ENCODE results near the gene RARB. TPM values are rescaled to one million over a fixed set of nuclear protein-coding genes. Genes with fewer than 3 reads are reported as not detected.

The RARB gene
- total RNA-seq, 3 donors from 2014 or later: 0.80 to 20.1 (median 8.2) TPM

GRCh38 chr3:25481386-25481785, 53.3 kb downstream of the RARB start:
- DNase-seq (ENCODE audit: low spot score in 2 of 2): no peak
- intact Hi-C loops (cut with DNase I; ENCODE audit: low total_unique reads): no loop called here
- Histone ChIP-seq H3K27ac (no peak overlapping the region), H3K9me3 (no peaks in the 10 kb centered on the region), H3K4me1 (no peaks in the 10 kb centered on the region), H3K36me3 (no peaks in the 10 kb centered on the region), H3K4me3 (no peak overlapping the region), H3K27me3 (no peaks in the 10 kb centered on the region)
- TF ChIP-seq POLR2AphosphoS5 (IDR thresholded peaks at IDR 0.05): no peak

- no peaks in the 10 kb centered on the region for H3K9me3 ChIP-seq
- no peaks in the 10 kb centered on the region for H3K27me3 ChIP-seq
- TF ChIP-seq POLR2AphosphoS5 (IDR thresholded peaks at IDR 0.05) (no peak), CTCF (IDR thresholded peaks at IDR 0.05) (no peak), POLR2A (IDR thresholded peaks at IDR 0.05) (no peak)
- no peak for DNase-seq (ENCODE audit: low spot score in 2 of 2)
- intact Hi-C loops (cut with DNase I; ENCODE audit: low total_unique reads): no loop called here
- no peaks in the 10 kb centered on the region for H3K4me1 ChIP-seq
- no peak overlapping the region for H3K27ac ChIP-seq
- no peak overlapping the region for H3K4me3 ChIP-seq
- H3K36me3 ChIP-seq: no peaks in the 10 kb centered on the region
Observed at GRCh38 chr3:25483456-25483855, 55.4 kb downstream of the RARB start.

- TF ChIP-seq POLR2A (IDR thresholded peaks at IDR 0.05): no peak
- Histone ChIP-seq H3K4me3 (no peak overlapping the region), H3K27ac (no peak overlapping the region), H3K9me3 (no peaks in the 10 kb centered on the region), H3K27me3 (no peaks in the 10 kb centered on the region), H3K36me3 (no peaks in the 10 kb centered on the region), H3K4me1 (no peaks in the 10 kb centered on the region)
- no peak for DNase-seq (ENCODE audit: low spot score in 2 of 2)
- intact Hi-C loops (cut with DNase I; ENCODE audit: low total_unique reads): no loop called here
Observed at GRCh38 chr3:25485673-25486072, 57.6 kb downstream of the RARB start.

- no peaks in the 10 kb centered on the region for H3K27me3 ChIP-seq
- no peaks in the 10 kb centered on the region for H3K36me3 ChIP-seq
- TF ChIP-seq POLR2AphosphoS5 (IDR thresholded peaks at IDR 0.05): no peak
- intact Hi-C loops (cut with DNase I; ENCODE audit: low total_unique reads): no loop called here
- H3K4me1 ChIP-seq: no peaks in the 10 kb centered on the region
- H3K4me3 ChIP-seq: no peak overlapping the region
- no peak for DNase-seq (ENCODE audit: low spot score in 2 of 2)
- no peak overlapping the region for H3K27ac ChIP-seq
- no peaks in the 10 kb centered on the region for H3K9me3 ChIP-seq
Observed at GRCh38 chr3:25486932-25487331, 58.9 kb downstream of the RARB start.

- no peak for DNase-seq (ENCODE audit: low spot score in 2 of 2)
- H3K27me3 ChIP-seq: no peaks in the 10 kb centered on the region
- H3K36me3 ChIP-seq: no peaks in the 10 kb centered on the region
- TF ChIP-seq POLR2AphosphoS5 (IDR thresholded peaks at IDR 0.05) (no peak), POLR2A (IDR thresholded peaks at IDR 0.05) (no peak), CTCF (IDR thresholded peaks at IDR 0.05) (no peak)
- no peaks in the 10 kb centered on the region for H3K4me1 ChIP-seq
- H3K27ac ChIP-seq: no peak overlapping the region
- intact Hi-C loops (cut with DNase I; ENCODE audit: low total_unique reads): no loop called here
- peaks cover 9 to 24% of the 10 kb centered on the region in 2 donors for H3K9me3 ChIP-seq
- no peak overlapping the region for H3K4me3 ChIP-seq
Observed at GRCh38 chr3:25489858-25490593, 62.0 kb downstream of the RARB start.

- Histone ChIP-seq H3K27ac (no peak overlapping the region), H3K4me1 (no peaks in the 10 kb centered on the region), H3K4me3 (no peak overlapping the region), H3K36me3 (no peaks in the 10 kb centered on the region), H3K27me3 (no peaks in the 10 kb centered on the region), H3K9me3 (peaks cover 13 to 24% of the 10 kb centered on the region in 2 donors)
- no peak for TF ChIP-seq POLR2AphosphoS5 (IDR thresholded peaks at IDR 0.05)
- TF ChIP-seq CTCF (IDR thresholded peaks at IDR 0.05): no peak
- TF ChIP-seq POLR2A (IDR thresholded peaks at IDR 0.05): no peak
- no peak for DNase-seq (ENCODE audit: low spot score in 2 of 2)
- intact Hi-C loops (cut with DNase I; ENCODE audit: low total_unique reads): no loop called here
Observed at GRCh38 chr3:25493246-25493645, 65.2 kb downstream of the RARB start.

Measured in breast epithelium (tissue), 4 donors.